ENCODE measurements around the gene NAGA. TPM values are rescaled to one million over a fixed set of nuclear protein-coding genes. Genes with fewer than 3 reads are reported as not detected.

Gene NAGA
- total RNA-seq, 1 donor from 2014 or later = 26.0 TPM

- Mint-ChIP-seq H3K27me3 (ENCODE audit: unreplicated experiment) (no peaks in the 10 kb centered on the region), H3K4me1 (ENCODE audit: unreplicated experiment) (no peaks in the 10 kb centered on the region)
Observed at GRCh38 chr22:42056757-42057511, 13.7 kb downstream of the NAGA start.

DNA sequence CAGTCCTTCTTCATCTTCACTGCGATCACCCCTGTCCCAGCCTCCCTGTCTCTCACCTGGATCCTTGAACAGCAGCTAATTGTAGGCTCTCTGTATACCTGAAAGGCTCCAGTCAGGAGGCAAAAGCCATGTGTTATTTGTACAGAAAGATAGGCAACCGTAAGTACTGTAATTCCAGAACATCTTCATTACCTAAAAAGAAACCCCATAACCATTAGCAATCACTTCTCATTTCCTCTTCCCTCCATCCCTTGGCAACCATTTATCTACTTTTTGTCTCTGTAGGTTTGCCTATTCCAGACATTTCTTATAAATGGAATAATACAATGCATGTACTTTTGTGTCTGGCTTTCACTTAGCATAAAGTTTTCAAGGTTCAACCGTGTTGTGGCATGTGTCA lies 17.8 kb downstream of the NAGA start:
- Mint-ChIP-seq H3K27ac (ENCODE audit: unreplicated experiment) (no peak overlapping the region), H3K9me3 (ENCODE audit: unreplicated experiment) (no peaks in the 10 kb centered on the region), H3K4me1 (ENCODE audit: unreplicated experiment) (no peaks in the 10 kb centered on the region), H3K4me3 (ENCODE audit: unreplicated experiment) (no peak overlapping the region), H3K27me3 (ENCODE audit: unreplicated experiment) (no peaks in the 10 kb centered on the region), H3K36me3 (ENCODE audit: low read depth, unreplicated experiment) (no peaks in the 10 kb centered on the region)
- DNase-seq (ENCODE audit: low spot score) = no peak
- TF ChIP-seq, protein P1, sequence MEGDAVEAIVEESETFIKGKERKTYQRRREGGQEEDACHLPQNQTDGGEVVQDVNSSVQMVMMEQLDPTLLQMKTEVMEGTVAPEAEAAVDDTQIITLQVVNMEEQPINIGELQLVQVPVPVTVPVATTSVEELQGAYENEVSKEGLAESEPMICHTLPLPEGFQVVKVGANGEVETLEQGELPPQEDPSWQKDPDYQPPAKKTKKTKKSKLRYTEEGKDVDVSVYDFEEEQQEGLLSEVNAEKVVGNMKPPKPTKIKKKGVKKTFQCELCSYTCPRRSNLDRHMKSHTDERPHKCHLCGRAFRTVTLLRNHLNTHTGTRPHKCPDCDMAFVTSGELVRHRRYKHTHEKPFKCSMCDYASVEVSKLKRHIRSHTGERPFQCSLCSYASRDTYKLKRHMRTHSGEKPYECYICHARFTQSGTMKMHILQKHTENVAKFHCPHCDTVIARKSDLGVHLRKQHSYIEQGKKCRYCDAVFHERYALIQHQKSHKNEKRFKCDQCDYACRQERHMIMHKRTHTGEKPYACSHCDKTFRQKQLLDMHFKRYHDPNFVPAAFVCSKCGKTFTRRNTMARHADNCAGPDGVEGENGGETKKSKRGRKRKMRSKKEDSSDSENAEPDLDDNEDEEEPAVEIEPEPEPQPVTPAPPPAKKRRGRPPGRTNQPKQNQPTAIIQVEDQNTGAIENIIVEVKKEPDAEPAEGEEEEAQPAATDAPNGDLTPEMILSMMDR (IDR thresholded peaks at IDR 0.05; ENCODE audit: unreplicated experiment) = no peak

More at GRCh38 chr22:42056757-42057511, 13.7 kb downstream of the NAGA start:
- TF ChIP-seq, protein P1 (IDR thresholded peaks at IDR 0.05; ENCODE audit: unreplicated experiment) = no peak
- no peak overlapping the region for H3K27ac Mint-ChIP-seq (ENCODE audit: unreplicated experiment)
- DNase-seq (ENCODE audit: low spot score) = no peak
- no peaks in the 10 kb centered on the region for H3K9me3 Mint-ChIP-seq (ENCODE audit: unreplicated experiment)
- peaks cover 20% of the 10 kb centered on the region for H3K36me3 Mint-ChIP-seq (ENCODE audit: low read depth, unreplicated experiment)
- H3K4me3 Mint-ChIP-seq (ENCODE audit: unreplicated experiment) = no peak overlapping the region

GRCh38 chr22:42050641-42051180 lies 19.9 kb downstream of the NAGA start:
- Mint-ChIP-seq H3K36me3 (ENCODE audit: low read depth, unreplicated experiment) (no peaks in the 10 kb centered on the region), H3K9me3 (ENCODE audit: unreplicated experiment) (no peaks in the 10 kb centered on the region), H3K4me3 (ENCODE audit: unreplicated experiment) (no peak overlapping the region), H3K27me3 (ENCODE audit: unreplicated experiment) (no peaks in the 10 kb centered on the region), H3K4me1 (ENCODE audit: unreplicated experiment) (no peaks in the 10 kb centered on the region), H3K27ac (ENCODE audit: unreplicated experiment) (no peak overlapping the region)
- TF ChIP-seq, protein P1 (IDR thresholded peaks at IDR 0.05; ENCODE audit: unreplicated experiment) = no peak
- no peak for DNase-seq (ENCODE audit: low spot score)

DNA sequence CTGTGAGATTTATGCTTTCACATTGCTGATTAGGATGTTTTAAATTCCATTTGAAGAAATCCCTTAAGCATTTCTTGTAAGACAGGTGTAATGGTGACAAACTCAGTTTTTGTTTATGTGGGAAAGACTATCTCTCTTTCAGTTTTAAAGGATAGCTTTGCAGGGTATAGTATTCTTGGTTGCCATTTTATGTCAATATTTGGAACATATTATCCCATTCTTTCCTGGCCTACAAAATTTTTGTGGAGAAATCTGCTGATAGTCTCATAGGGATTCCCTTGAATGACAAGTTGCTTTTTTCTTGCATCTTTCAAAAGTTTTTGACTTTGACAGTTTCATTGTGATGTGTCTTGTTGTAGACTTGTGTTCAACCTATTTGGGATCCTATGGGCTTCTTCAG lies 28.8 kb downstream of the NAGA start:
- H3K27ac Mint-ChIP-seq (ENCODE audit: unreplicated experiment) = no peak overlapping the region
- TF ChIP-seq, protein P1 (IDR thresholded peaks at IDR 0.05; ENCODE audit: unreplicated experiment) = no peak
- H3K4me3 Mint-ChIP-seq (ENCODE audit: unreplicated experiment) = no peak overlapping the region
- peaks cover 3% of the 10 kb centered on the region for H3K27me3 Mint-ChIP-seq (ENCODE audit: unreplicated experiment)
- peaks cover 6% of the 10 kb centered on the region for H3K9me3 Mint-ChIP-seq (ENCODE audit: unreplicated experiment)
- H3K36me3 Mint-ChIP-seq (ENCODE audit: low read depth, unreplicated experiment) = no peaks in the 10 kb centered on the region
- peaks cover 10% of the 10 kb centered on the region for H3K4me1 Mint-ChIP-seq (ENCODE audit: unreplicated experiment)
- no peak for DNase-seq (ENCODE audit: low spot score)

- Mint-ChIP-seq H3K9me3 (ENCODE audit: unreplicated experiment) (peaks cover 10% of the 10 kb centered on the region), H3K4me1 (ENCODE audit: unreplicated experiment) (peaks cover 10% of the 10 kb centered on the region), H3K27ac (ENCODE audit: unreplicated experiment) (no peak overlapping the region), H3K4me3 (ENCODE audit: unreplicated experiment) (no peak overlapping the region), H3K27me3 (ENCODE audit: unreplicated experiment) (peaks cover 3% of the 10 kb centered on the region), H3K36me3 (ENCODE audit: low read depth, unreplicated experiment) (no peaks in the 10 kb centered on the region)
- TF ChIP-seq, protein P1 (IDR thresholded peaks at IDR 0.05; ENCODE audit: unreplicated experiment) = no peak
- DNase-seq (ENCODE audit: low spot score) = no peak
Observed at GRCh38 chr22:42039271-42039670, 31.3 kb downstream of the NAGA start.
